DMS 273 treated with DMSO at 0.1 percent for 48 hours (cell line): Measurements from ENCODE around the gene PTPRT.

ENCODE experiments used
- DNase-seq: peaks from one replicate; lab custom pipeline; 2025; lab: John Stamatoyannopoulos, UW

Gene PTPRT

GRCh38 chr20:42376131-42376530, 813.6 kb downstream of the PTPRT start:
- no peak for DNase-seq

GRCh38 chr20:42373049-42373448, 816.7 kb downstream of the PTPRT start:
- no peak for DNase-seq

GRCh38 chr20:42370075-42370474, 819.6 kb downstream of the PTPRT start:
- no peak for DNase-seq

GRCh38 chr20:42368910-42369309, 820.8 kb downstream of the PTPRT start:
- DNase-seq, result no peak

GRCh38 chr20:42366626-42367025, 823.1 kb downstream of the PTPRT start:
- DNase-seq, result no peak

GRCh38 chr20:42364446-42364845, 825.3 kb downstream of the PTPRT start:
- DNase-seq, result no peak

GRCh38 chr20:42361402-42361970, 828.2 kb downstream of the PTPRT start:
- no peak for DNase-seq

- DNase-seq, result no peak
Measured at GRCh38 chr20:42360621-42361020, 829.1 kb downstream of the PTPRT start.

GRCh38 chr20:42359617-42360016, 830.1 kb downstream of the PTPRT start:
- no peak for DNase-seq

- DNase-seq, result no peak
Measured at GRCh38 chr20:42352096-42352495, 837.6 kb downstream of the PTPRT start.

GRCh38 chr20:42350521-42350920, 839.2 kb downstream of the PTPRT start:
- no peak for DNase-seq

GRCh38 chr20:42346189-42347170, 843.2 kb downstream of the PTPRT start:
- DNase-seq, result no peak

- no peak for DNase-seq
Measured at GRCh38 chr20:42341654-42342053, 848.1 kb downstream of the PTPRT start.

GRCh38 chr20:42340368-42340767, 849.3 kb downstream of the PTPRT start:
- DNase-seq, result no peak

- DNase-seq, result no peak
Measured at GRCh38 chr20:42338294-42339201, 851.2 kb downstream of the PTPRT start.

- DNase-seq, result no peak
Measured at GRCh38 chr20:42336576-42336975, 853.1 kb downstream of the PTPRT start.

- DNase-seq, result no peak
Measured at GRCh38 chr20:42319252-42320013, 870.3 kb downstream of the PTPRT start.

GRCh38 chr20:42313704-42314103, 876.0 kb downstream of the PTPRT start:
- DNase-seq, result no peak

GRCh38 chr20:42309050-42309449, 880.7 kb downstream of the PTPRT start:
- no peak for DNase-seq

GRCh38 chr20:42308171-42308570, 881.5 kb downstream of the PTPRT start:
- no peak for DNase-seq

- no peak for DNase-seq
Measured at GRCh38 chr20:42295592-42295991, 894.1 kb downstream of the PTPRT start.

GRCh38 chr20:42294976-42295375, 894.7 kb downstream of the PTPRT start:
- DNase-seq, result no peak
